ENCODE results near the gene MRPL34.

The MRPL34 gene

DNA sequence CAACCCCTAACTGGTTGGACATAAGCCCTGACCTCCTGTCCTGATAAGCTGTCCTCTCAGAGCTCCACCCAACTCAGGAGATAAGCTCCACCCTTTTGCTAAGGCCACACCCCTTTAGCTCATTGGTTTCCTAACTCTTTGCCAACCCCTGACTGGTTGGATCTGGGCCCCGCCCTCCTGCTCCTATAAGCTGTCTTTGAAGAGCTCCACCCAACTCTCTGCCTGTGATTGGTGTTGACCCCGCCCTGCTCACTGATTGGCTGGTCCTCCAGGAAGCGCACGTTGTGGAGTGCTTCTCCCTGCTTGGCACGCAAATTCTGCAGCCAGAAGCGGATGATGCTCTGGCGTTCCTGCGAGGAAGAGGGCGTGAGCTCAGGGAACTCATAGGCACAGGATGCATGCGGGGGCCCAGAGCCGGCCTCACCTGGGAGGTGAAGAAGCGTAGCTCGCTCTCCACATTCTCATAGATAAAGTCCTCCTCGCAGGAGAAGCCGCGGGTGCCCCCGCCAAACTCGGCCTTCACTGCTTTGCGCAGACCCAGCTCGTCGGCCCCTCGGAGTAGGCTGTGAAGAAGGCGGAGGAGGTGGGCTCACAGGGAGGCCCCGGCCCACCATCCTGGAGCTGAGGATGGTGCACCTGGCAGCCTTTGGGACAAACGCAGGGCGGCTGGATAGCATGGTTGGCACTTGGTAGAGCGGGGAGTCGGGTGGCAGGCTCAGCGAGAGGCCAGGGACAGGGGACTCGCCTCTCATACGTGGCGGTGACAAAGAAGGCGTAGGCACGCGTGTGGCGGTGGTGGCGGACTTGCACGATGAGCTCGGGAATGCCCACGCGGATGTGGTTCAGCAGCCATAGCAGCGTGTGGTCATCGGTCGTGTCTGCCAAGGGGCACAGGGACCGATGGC is 27.3 kb downstream of the MRPL34 start:
- Histone ChIP-seq H3K27me3 (ENCODE audit: insufficient read depth, low read length) (no peaks in the 10 kb centered on the region; the same call in 1 of the 2 replicates), H3K79me2 (ENCODE audit: insufficient read depth, low read length) (no peaks in the 10 kb centered on the region), H2AFZ (ENCODE audit: low read length) (no peak overlapping the region), H3F3A (ENCODE audit: insufficient read depth, low read length) (no peaks in the 10 kb centered on the region), H3K27ac (ENCODE audit: low read depth, low read length, poor library complexity, severe bottlenecking) (no peak overlapping the region), H3K9ac (ENCODE audit: low read length) (no peak overlapping the region), H3K36me3 (ENCODE audit: insufficient read depth, low read length) (peaks cover 5% of the 10 kb centered on the region; the same call in 1 of the 2 replicates), H3K4me1 (ENCODE audit: insufficient read depth, low read length, severe bottlenecking) (peaks cover 21% of the 10 kb centered on the region), H3K4me2 (ENCODE audit: low read length) (no peak overlapping the region), H3K4me3 (ENCODE audit: low read depth, low read length, poor library complexity, severe bottlenecking) (no peak overlapping the region), H4K20me1 (ENCODE audit: insufficient read depth, low read length) (no peaks in the 10 kb centered on the region), H3K9me2 (ENCODE audit: low read depth, low read length) (no peaks in the 10 kb centered on the region), H3K9me3 (ENCODE audit: low read length) (no peaks in the 10 kb centered on the region)
- TF ChIP-seq, protein P1, sequence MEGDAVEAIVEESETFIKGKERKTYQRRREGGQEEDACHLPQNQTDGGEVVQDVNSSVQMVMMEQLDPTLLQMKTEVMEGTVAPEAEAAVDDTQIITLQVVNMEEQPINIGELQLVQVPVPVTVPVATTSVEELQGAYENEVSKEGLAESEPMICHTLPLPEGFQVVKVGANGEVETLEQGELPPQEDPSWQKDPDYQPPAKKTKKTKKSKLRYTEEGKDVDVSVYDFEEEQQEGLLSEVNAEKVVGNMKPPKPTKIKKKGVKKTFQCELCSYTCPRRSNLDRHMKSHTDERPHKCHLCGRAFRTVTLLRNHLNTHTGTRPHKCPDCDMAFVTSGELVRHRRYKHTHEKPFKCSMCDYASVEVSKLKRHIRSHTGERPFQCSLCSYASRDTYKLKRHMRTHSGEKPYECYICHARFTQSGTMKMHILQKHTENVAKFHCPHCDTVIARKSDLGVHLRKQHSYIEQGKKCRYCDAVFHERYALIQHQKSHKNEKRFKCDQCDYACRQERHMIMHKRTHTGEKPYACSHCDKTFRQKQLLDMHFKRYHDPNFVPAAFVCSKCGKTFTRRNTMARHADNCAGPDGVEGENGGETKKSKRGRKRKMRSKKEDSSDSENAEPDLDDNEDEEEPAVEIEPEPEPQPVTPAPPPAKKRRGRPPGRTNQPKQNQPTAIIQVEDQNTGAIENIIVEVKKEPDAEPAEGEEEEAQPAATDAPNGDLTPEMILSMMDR (IDR thresholded peaks at IDR 0.05; ENCODE audit: low read length), result no peak
- no peak for TF ChIP-seq EZH2 (IDR thresholded peaks at IDR 0.05; ENCODE audit: borderline replicate concordance, low read length)

DNA sequence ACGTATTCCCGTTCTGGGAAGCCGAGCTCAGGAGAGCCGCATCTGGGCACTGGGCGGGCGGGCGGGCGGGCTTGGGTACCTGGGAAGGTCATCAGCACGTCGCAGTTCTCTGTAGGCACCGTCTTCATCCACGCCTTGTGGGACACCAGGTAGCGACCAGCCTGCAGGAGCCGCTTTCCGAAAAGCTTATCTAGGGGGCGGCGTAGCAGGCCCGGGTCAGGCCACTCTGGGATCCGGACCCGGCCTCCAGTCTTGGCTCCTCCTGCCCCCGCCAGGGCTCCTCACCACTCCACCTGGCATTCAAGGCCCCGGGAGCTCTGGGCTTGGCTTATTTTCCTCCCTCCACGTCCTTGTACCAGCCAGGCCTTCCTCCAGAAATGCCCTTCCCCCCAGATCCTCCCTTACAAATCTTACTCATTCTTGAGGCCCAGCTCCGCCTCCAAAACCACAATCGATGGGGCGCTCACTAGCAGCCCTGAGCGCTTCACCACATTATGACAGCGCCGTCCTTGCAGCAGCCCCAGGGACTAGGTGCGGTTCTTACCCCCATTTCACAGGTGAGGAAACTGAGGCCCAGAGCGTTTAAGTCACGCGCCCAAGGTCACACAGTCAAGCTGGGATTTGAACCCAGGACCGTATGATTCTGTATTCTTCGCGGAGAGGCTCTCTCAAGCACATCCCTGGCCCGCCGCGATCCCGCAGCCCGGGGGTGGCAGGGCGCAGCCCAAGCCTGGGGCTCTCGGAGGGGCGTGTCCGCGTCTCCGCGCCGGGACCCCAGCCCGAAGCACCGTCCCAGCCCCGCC is 28.1 kb downstream of the MRPL34 start:
- Histone ChIP-seq H3K27ac (ENCODE audit: low read depth, low read length, poor library complexity, severe bottlenecking) (no peak overlapping the region), H3K9me2 (ENCODE audit: low read depth, low read length) (no peaks in the 10 kb centered on the region), H3K4me1 (ENCODE audit: insufficient read depth, low read length, severe bottlenecking) (peaks cover 25% of the 10 kb centered on the region), H3K4me2 (ENCODE audit: low read length) (peak overlapping the region; percentile 74), H3K36me3 (ENCODE audit: insufficient read depth, low read length) (peaks cover 9% of the 10 kb centered on the region), H4K20me1 (ENCODE audit: insufficient read depth, low read length) (no peaks in the 10 kb centered on the region), H2AFZ (ENCODE audit: low read length) (no peak overlapping the region), H3F3A (ENCODE audit: insufficient read depth, low read length) (no peaks in the 10 kb centered on the region), H3K9ac (ENCODE audit: low read length) (peak overlapping the region; percentile 73), H3K9me3 (ENCODE audit: low read length) (no peaks in the 10 kb centered on the region), H3K4me3 (ENCODE audit: low read depth, low read length, poor library complexity, severe bottlenecking) (peak overlapping the region; percentile 71), H3K79me2 (ENCODE audit: insufficient read depth, low read length) (no peaks in the 10 kb centered on the region), H3K27me3 (ENCODE audit: insufficient read depth, low read length) (no peaks in the 10 kb centered on the region; the same call in 1 of the 2 replicates)
- no peak for TF ChIP-seq EZH2 (IDR thresholded peaks at IDR 0.05; ENCODE audit: borderline replicate concordance, low read length)
- TF ChIP-seq, protein P1 (IDR thresholded peaks at IDR 0.05; ENCODE audit: low read length), result no peak

DNA sequence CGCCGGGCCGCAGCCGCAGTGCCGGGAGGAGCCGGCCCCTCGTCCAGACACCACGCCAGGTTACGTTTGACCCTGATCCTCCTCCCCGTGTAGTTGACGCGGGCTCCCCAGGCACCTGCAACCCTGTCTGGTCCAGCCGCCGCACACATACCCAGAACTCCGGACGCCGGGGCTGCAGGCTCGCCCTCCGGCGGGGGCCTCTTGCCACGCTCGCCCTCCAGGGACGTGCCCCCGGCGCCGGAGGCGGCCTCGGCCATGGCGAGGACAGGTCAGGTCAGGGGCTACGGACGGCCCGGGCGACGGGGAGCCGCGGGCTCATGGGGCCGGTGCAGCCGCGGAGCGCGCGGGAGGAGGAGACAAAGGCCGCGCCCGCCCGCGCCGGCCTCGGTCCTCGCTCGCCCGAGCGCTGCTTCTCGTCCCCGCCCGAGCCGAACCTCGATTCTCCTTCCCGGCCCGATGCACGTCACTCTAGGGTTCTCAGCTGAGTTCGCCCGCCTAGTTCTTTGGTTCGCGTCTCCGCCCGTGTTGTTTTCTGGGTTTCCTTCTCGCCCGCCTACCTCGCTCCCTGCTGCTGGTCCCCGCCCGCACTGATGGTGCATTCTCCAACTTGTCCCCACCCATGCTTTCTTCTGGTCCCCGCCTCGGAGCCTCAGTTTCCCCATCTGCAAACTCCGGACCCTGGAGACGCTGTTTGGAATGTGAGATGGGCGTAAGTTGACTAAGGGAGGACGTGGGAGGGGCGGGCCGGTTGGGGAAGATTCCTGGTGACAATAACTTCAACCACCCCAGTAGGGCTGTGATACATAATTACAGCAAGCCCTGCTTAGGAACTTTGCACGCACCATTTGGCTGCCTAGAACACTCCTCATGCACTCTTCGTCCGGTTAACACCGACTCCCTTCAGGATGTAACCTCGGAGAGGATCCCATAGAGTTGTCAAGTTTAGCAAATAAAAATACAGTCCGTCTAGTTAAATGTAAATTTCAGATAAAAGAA is 29.0 kb downstream of the MRPL34 start, which contains the start of gene ANO8:
Gene ANO8, minus strand, starts transcription at position 442 of the 996 bp plus-strand sequence. Its CDS starts 185 bp downstream, at position 257.
- Histone ChIP-seq H3K9ac (ENCODE audit: low read length) (peak within 1 kb of the TSS; percentile 73), H3F3A (ENCODE audit: insufficient read depth, low read length) (no peaks in the 10 kb centered on the region), H3K4me2 (ENCODE audit: low read length) (peak within 1 kb of the TSS; percentile 74), H3K36me3 (ENCODE audit: insufficient read depth, low read length) (peaks cover 15% of the 10 kb centered on the region), H3K27ac (ENCODE audit: low read depth, low read length, poor library complexity, severe bottlenecking) (peak within 1 kb of the TSS; percentile 0), H3K9me2 (ENCODE audit: low read depth, low read length) (no peaks in the 10 kb centered on the region), H3K79me2 (ENCODE audit: insufficient read depth, low read length) (no peaks in the 10 kb centered on the region), H3K9me3 (ENCODE audit: low read length) (no peaks in the 10 kb centered on the region), H3K4me3 (ENCODE audit: low read depth, low read length, poor library complexity, severe bottlenecking) (peak within 1 kb of the TSS; percentile 71), H3K4me1 (ENCODE audit: insufficient read depth, low read length, severe bottlenecking) (peaks cover 28% of the 10 kb centered on the region), H3K27me3 (ENCODE audit: insufficient read depth, low read length) (no peaks in the 10 kb centered on the region; the same call in 1 of the 2 replicates), H2AFZ (ENCODE audit: low read length) (no peak within 1 kb of the TSS; the same call in 1 of the 2 replicates), H4K20me1 (ENCODE audit: insufficient read depth, low read length) (no peaks in the 10 kb centered on the region)
- TF ChIP-seq EZH2 (IDR thresholded peaks at IDR 0.05; ENCODE audit: borderline replicate concordance, low read length), result no peak
- TF ChIP-seq, protein P1 (IDR thresholded peaks at IDR 0.05; ENCODE audit: low read length), result no peak

All from OCI-LY1 (cell line).